Stimulated activated CD8-positive, alpha-beta memory T cell treated with anti-CD3 and anti-CD28 coated beads, Interleukin-4, amount 100 ng/mL, for 1 hour (primary cell): Measurements from ENCODE around the gene TNFRSF1A.

Experiments used
- DNase-seq, 2 donors: peaks; one replicate each; pipeline ENCODE4 v3.0.0-alpha.2; 2020; ENCODE audit warnings: low read depth in 2 of 2, low spot score in 1 of 2

TNFRSF1A gene

DNA sequence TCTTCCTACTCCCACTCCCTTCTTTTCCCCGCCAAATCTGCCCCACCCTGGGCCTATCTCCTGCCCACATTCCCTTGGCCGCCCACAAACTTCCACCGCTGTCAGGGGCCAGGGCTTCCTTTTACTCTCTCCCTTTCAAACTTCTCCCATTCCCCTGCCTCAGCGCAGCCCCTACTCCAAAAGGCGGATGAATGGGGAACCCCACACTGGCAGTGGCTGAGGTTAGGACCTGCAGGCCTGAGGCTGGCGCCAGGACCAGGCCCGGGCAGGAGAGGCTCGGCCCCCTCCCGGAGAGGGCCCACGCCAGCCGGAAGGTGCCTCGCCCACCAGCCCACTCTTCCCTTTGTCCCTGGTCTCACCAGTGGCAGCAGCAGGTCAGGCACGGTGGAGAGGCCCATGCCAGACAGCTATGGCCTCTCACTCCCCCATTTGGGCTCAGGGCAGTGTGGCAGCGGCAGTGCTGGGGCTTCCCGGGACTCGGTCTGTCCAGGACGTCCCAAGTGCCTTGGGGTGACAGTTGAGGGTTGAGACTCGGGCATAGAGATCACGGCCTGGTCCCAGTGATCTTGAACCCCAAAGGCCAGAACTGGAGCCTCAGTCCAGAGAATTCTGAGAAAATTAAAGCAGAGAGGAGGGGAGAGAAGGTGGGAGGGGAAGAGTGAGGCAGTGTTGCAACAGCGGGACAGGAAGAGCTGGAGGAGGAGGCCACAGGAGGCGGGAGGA lies at the start of gene TNFRSF1A:
Gene TNFRSF1A, minus strand, starts transcription at position 660 of the 723 bp plus-strand sequence. Its CDS starts 262 bp downstream, at position 398.
- no peak for DNase-seq

GRCh38 chr12:6391013-6391412 lies 49.1 kb upstream of the TNFRSF1A start:
- no peak for DNase-seq

- DNase-seq, result no peak
Observed at GRCh38 chr12:6390084-6390799, 48.4 kb upstream of the TNFRSF1A start.

DNA sequence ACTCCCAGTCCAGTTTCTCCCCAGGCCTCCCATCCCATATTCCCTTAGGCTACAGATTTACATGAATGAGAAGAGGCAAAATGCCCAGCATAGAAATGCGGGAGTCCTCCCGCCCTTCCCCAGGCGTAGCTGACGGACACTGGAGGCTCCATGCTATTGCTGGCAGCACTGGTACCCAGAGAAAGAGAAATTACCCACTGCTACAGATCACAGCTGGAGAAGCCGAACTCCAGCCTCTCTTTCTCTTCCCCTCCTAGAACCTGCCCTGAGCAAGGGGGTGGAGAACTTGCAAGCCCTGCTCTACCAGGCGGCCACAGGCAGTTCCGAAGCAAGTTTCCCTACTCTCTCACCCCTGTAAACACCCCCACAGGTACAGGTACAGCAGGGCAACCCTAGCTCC lies 45.7 kb upstream of the TNFRSF1A start:
- no peak for DNase-seq

DNA sequence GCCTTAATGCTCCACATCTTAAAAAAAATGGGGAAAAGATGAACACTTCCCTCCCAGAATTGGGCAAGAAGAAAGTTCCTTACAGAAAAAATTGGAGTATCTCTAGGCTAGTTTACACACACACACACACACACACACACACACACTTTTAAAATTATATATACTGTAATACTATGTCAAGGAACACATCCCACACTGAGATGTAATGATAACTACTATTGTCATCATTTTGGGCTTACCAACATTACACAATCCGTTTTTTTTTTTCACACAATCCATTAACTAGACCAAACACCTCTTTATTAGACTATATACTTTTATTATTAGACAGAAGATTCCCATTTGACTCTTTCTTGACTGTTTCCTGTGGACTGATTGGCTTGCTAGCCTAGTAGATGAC lies 44.6 kb upstream of the TNFRSF1A start:
- DNase-seq, result no peak

- no peak for DNase-seq
Observed at GRCh38 chr12:6386038-6386437, 44.2 kb upstream of the TNFRSF1A start.

- no peak for DNase-seq
Observed at GRCh38 chr12:6384499-6385436, 42.9 kb upstream of the TNFRSF1A start.

- no peak for DNase-seq
Observed at GRCh38 chr12:6383572-6384498, 42.0 kb upstream of the TNFRSF1A start, which contains the start of gene LTBR. Gene LTBR (plus strand): TSS chr12:6384162. CDS start chr12:6384359, 197 bp downstream.

GRCh38 chr12:6382982-6383381 lies 41.1 kb upstream of the TNFRSF1A start:
- DNase-seq, result no peak

GRCh38 chr12:6382371-6382770 lies 40.5 kb upstream of the TNFRSF1A start:
- DNase-seq, result no peak

- DNase-seq, result no peak
Observed at GRCh38 chr12:6380141-6381121, 38.6 kb upstream of the TNFRSF1A start.

GRCh38 chr12:6378709-6379472 lies 37.0 kb upstream of the TNFRSF1A start:
- DNase-seq, result no peak

DNA sequence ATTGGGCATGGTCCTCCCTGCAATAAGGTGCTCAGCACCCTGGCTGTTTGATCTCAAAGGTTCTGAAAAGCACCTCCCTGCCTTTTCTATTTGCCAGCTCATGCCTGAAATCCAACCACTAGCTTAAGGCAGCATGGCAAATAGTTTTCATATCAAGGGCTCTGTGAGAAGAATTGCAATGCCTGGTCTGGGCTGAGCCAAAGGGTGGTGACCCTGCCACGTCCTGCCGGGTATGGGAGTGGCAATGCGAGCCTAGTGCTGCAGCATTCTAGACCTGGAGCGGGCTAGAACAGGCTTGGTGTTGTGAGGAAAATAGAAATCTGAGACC lies 35.8 kb upstream of the TNFRSF1A start:
- DNase-seq, result no peak

GRCh38 chr12:6376870-6377666 lies 35.2 kb upstream of the TNFRSF1A start:
- DNase-seq, result no peak

DNA sequence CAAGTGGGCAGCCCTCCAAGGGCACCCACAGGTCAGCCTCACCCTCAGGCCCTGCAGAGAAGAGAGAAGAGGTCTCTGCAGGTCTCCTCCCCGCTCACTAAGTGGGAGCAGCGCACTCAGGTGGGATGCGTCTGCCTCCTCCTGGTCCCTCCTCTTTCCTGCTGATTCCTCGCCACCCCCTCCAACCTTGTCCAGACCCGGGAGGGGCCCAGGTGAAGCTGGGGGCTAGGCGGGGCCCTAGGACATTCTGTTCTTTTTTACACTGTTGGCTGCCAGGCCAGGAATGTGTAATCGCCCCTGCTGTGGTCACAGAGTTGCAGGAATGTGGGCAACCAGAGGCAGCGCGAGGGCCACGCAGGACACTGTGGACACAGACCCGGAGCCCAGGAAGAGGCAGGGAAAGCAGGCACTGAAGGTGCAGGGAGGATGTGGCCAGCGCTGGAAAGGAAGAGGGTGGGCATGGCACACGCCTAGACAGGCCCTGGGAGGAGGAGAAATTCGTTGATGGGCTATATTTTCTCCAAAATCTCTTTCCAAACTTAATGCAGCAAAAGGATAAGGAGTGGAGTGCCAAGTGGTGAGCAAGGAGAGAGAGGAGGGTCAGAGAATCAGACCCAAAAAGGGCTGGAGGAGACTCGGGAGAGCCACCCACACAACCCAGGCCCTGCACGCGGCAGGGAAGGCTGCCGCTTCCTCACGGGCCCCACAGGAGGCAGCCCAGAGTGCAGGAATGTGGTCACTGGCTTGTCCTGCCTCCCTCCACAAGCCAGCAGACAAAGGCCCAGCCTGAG lies 34.4 kb upstream of the TNFRSF1A start:
- DNase-seq, result no peak

GRCh38 chr12:6375269-6376078 lies 33.6 kb upstream of the TNFRSF1A start, which contains the start of gene SCNN1A:
Gene SCNN1A (minus strand): TSS chr12:6375563. CDS start chr12:6374783, 780 bp downstream.
- no peak for DNase-seq
